Skeletal muscle tissue (tissue), 4 donors: Measurements from ENCODE around the gene CXCL17. TPM values are rescaled to one million over a fixed set of nuclear protein-coding genes. Genes with fewer than 3 reads are reported as not detected.

Experiments used
- H3K27ac ChIP-seq: one replicate; pipeline ENCODE4 v1.7.0; 2013; ENCODE audit warnings: mild to moderate bottlenecking, low read depth, low read length, inconsistent platforms
- H3K27me3 ChIP-seq, 3 donors: one replicate each; pipeline ENCODE4 v1.7.0; 2013; ENCODE audit warnings: low read length in 3 of 3; ENCODE audit not compliant: control insufficient read depth in 3 of 3, insufficient read depth in 3 of 3
- H3K36me3 ChIP-seq, 3 donors: one replicate each; pipeline ENCODE4 v1.7.0; 2013; ENCODE audit warnings: low read length in 3 of 3; ENCODE audit not compliant: control insufficient read depth in 3 of 3, insufficient read depth in 3 of 3
- H3K4me1 ChIP-seq, 3 donors: one replicate each; pipeline ENCODE4 v1.7.0; 2013; ENCODE audit warnings: low read length in 3 of 3, mild to moderate bottlenecking in 3 of 3; ENCODE audit not compliant: control insufficient read depth in 3 of 3, insufficient read depth in 3 of 3
- H3K4me3 ChIP-seq, 3 donors: one replicate each; pipeline ENCODE4 v1.7.0; 2013; ENCODE audit warnings: low read length in 3 of 3
- H3K9ac ChIP-seq, 3 donors: one replicate each; pipeline ENCODE4 v1.7.0; 2013; ENCODE audit warnings: low read length in 3 of 3, mild to moderate bottlenecking in 3 of 3, moderate library complexity in 2 of 3, low read depth in 1 of 3
- H3K9me3 ChIP-seq, 3 donors: one replicate each; pipeline ENCODE4 v1.7.0; 2013; ENCODE audit warnings: low read length in 3 of 3; ENCODE audit not compliant: control insufficient read depth in 3 of 3
- total RNA-seq: library from RNA; depleted of rRNA; stranded (reverse); fragments of >200 nt; gene quantifications from one replicate; pipeline ENCODE4 v1.2.3, GENCODE V29; 2014
- donor health status: Osteomylitis.

Gene CXCL17
- total RNA-seq, 1 donor from 2014 or later = not detected

DNA sequence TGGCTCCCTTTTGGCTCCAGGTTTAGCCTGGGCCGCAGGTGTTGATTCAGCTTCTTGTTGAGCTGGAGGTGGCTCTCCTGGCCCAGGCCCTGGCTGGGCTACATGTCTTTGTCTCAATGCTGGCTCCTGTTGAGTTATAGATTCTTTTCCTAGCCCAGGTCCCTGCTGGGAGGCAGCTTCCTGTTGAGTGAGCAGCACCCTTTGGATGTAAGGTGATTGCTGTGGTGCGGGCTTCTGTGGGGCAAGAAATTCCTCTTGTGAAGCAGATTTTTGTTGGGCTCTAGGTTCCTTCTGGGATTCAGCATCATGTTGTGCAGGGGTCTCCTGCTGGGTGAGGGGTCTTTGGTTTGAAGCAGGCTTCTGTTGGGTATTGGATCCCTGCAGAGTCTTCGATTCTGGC, 16.1 kb downstream of the CXCL17 start:
- no peak overlapping the region for H3K27ac ChIP-seq
- no peaks in the 10 kb centered on the region for H3K36me3 ChIP-seq
- H3K9me3 ChIP-seq = no peaks in the 10 kb centered on the region
- H3K4me1 ChIP-seq = peaks cover 22 to 28% (median 26%) of the 10 kb centered on the region in 3 donors
- no peak overlapping the region for H3K4me3 ChIP-seq
- H3K9ac ChIP-seq = no peak overlapping the region
- peaks cover 4 to 27% (median 25%) of the 10 kb centered on the region in 3 donors for H3K27me3 ChIP-seq

DNA sequence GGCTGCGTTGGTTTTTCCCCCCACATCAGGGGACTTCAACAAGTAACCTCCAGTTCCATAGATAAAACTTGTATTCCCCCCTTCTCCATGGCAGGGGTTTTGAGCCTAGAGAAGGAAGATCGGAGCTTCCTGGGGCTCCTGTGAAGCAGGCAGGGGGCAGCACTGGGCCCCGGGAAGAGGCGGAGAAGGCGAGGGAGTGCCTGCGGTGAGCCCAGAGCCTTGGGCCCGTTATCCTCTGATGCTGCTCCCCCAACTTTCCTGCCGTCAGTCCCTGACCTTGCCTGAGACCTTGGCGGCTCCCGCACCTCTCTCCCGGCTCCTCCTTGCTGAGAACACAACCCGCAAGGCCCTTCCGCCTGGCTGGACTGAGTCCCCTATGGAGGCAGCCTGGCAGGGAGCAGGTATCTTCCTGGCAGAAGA, 18.0 kb downstream of the CXCL17 start:
- Histone ChIP-seq H3K36me3 (no peaks in the 10 kb centered on the region), H3K9ac (no peak overlapping the region), H3K27me3 (peaks cover 4 to 29% (median 25%) of the 10 kb centered on the region in 3 donors), H3K4me1 (peaks cover 22 to 41% (median 41%) of the 10 kb centered on the region in 3 donors), H3K4me3 (no peak overlapping the region), H3K27ac (no peak overlapping the region), H3K9me3 (no peaks in the 10 kb centered on the region)

GRCh38 chr19:42424345-42424707, 18.4 kb downstream of the CXCL17 start:
- peak overlapping the region; percentile 74 to 87 (median 75) for H3K4me3 ChIP-seq
- H3K9ac ChIP-seq = peak overlapping the region in 1 of 3 donors; percentile 74
- H3K9me3 ChIP-seq = no peaks in the 10 kb centered on the region
- H3K27ac ChIP-seq = no peak overlapping the region
- H3K27me3 ChIP-seq = peaks cover 4 to 29% (median 25%) of the 10 kb centered on the region in 3 donors
- peaks cover 22 to 41% (median 41%) of the 10 kb centered on the region in 3 donors for H3K4me1 ChIP-seq
- H3K36me3 ChIP-seq = no peaks in the 10 kb centered on the region

- Histone ChIP-seq H3K4me3 (peak overlapping the region; percentile 74 to 87 (median 75)), H3K4me1 (peaks cover 22 to 43% (median 41%) of the 10 kb centered on the region in 3 donors), H3K36me3 (no peaks in the 10 kb centered on the region), H3K9ac (peak overlapping the region; percentile 59 to 74 (median 70)), H3K9me3 (no peaks in the 10 kb centered on the region), H3K27ac (peak overlapping the region; percentile 58), H3K27me3 (peaks cover 4 to 29% (median 25%) of the 10 kb centered on the region in 3 donors)
Measured at GRCh38 chr19:42423462-42424344, 19.0 kb downstream of the CXCL17 start.

GRCh38 chr19:42422901-42423461, 19.8 kb downstream of the CXCL17 start:
- Histone ChIP-seq H3K4me3 (peak overlapping the region; percentile 74 to 87 (median 75)), H3K27me3 (peaks cover 4 to 29% (median 25%) of the 10 kb centered on the region in 3 donors), H3K9ac (peak overlapping the region; percentile 59 to 74 (median 70)), H3K9me3 (no peaks in the 10 kb centered on the region), H3K36me3 (no peaks in the 10 kb centered on the region), H3K4me1 (peaks cover 22 to 43% (median 41%) of the 10 kb centered on the region in 3 donors), H3K27ac (peak overlapping the region; percentile 58)

DNA sequence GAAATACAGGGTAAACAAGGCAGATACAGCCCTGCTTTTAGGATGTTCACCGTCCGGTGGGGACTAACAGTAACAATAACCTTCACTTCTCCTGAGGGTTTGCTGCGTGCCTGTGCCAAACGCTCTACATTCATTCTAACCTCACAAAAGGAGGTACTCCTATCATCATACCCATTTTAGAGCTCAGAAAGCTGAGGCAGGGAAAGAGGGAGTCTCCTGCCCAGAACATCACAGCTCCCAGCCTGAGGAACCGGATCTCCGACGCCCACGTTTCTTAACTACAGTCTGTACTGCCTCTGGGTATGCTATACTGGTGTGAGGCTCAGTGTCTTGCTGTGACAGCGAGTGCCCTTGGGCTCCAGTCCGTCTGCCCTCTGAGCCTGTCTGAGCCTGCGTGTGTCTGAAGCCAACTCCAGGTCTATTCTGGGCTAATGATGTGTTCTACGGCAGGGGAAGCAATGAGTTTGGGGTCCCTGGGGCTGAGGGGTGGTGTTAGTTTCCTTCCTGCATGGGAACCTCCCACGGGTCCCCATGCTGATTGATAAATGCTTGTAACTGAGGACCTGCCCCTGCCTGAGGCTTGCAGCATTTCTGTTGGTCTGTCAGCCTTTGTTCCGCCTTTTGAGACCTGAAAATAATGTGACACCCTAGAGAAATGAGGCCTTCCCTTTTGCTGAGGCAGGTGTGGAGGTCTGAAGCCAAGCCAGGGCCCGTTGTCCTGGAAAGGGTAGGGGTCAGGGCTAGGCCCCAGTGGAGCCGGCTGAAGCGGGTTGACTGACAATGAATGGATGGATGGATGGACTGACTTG, 20.4 kb downstream of the CXCL17 start:
- peak overlapping the region; percentile 74 to 87 (median 75) for H3K4me3 ChIP-seq
- no peaks in the 10 kb centered on the region for H3K36me3 ChIP-seq
- H3K27ac ChIP-seq = peak overlapping the region; percentile 58
- H3K4me1 ChIP-seq = peaks cover 22 to 43% (median 41%) of the 10 kb centered on the region in 3 donors
- no peaks in the 10 kb centered on the region for H3K9me3 ChIP-seq
- peak overlapping the region; percentile 59 to 74 (median 70) for H3K9ac ChIP-seq
- peaks cover 4 to 29% (median 25%) of the 10 kb centered on the region in 3 donors for H3K27me3 ChIP-seq

DNA sequence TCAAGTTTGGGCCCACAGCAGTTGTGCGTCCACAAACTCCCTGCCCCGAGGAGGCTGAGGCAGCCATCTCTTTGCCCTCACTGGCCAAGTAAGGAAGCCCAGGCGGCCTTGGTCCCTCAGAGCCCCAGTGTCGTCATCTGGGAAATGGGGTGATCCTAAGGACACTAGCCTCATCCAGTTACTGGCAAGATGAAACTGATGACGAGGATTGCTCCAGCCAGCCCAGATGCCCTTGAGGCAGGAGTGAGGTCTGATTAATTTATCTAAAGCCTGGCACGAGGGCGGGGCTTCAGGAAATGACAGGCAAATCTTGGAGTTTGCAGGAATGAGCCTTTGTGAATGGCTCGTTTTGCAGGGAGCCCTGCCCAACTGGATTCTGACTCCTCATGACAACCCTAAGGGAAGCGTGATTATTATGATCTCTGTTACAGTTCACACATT, 21.1 kb downstream of the CXCL17 start:
- peak overlapping the region in 1 of 3 donors; percentile 74 for H3K9ac ChIP-seq
- H3K4me3 ChIP-seq = peak overlapping the region in 2 of 3 donors; percentile 35 to 48
- H3K27ac ChIP-seq = no peak overlapping the region
- H3K36me3 ChIP-seq = no peaks in the 10 kb centered on the region
- no peaks in the 10 kb centered on the region for H3K9me3 ChIP-seq
- peaks cover 4 to 29% (median 25%) of the 10 kb centered on the region in 3 donors for H3K27me3 ChIP-seq
- H3K4me1 ChIP-seq = peaks cover 22 to 43% (median 41%) of the 10 kb centered on the region in 3 donors

GRCh38 chr19:42421101-42421500, 21.6 kb downstream of the CXCL17 start:
- no peaks in the 10 kb centered on the region for H3K9me3 ChIP-seq
- peaks cover 4 to 29% (median 25%) of the 10 kb centered on the region in 3 donors for H3K27me3 ChIP-seq
- no peak overlapping the region for H3K27ac ChIP-seq
- peak overlapping the region in 1 of 3 donors; percentile 35 for H3K4me3 ChIP-seq
- H3K4me1 ChIP-seq = peaks cover 22 to 43% (median 41%) of the 10 kb centered on the region in 3 donors
- H3K36me3 ChIP-seq = no peaks in the 10 kb centered on the region
- no peak overlapping the region for H3K9ac ChIP-seq

- Histone ChIP-seq H3K27me3 (peaks cover 4 to 25% (median 24%) of the 10 kb centered on the region in 3 donors), H3K9me3 (no peaks in the 10 kb centered on the region), H3K27ac (no peak overlapping the region), H3K36me3 (no peaks in the 10 kb centered on the region), H3K4me1 (peaks cover 22 to 43% (median 41%) of the 10 kb centered on the region in 3 donors), H3K4me3 (no peak overlapping the region), H3K9ac (no peak overlapping the region)
Measured at GRCh38 chr19:42420055-42420544, 22.6 kb downstream of the CXCL17 start.
